ENCODE measurements around the gene POU2F1. TPM values are rescaled to one million over a fixed set of nuclear protein-coding genes. Genes with fewer than 3 reads are reported as not detected.

The POU2F1 gene
- total RNA-seq, 1 experiment from 2014 or later, result 24.5 TPM

GRCh38 chr1:167198518-167199133, 22.1 kb upstream of the POU2F1 start:
- ChIA-PET RAD21 (ENCODE audit: low non-redundant PET in 1 of 2, low total read pairs in 2 of 2, uncharacterized antibody in 2 of 2, unreplicated experiment in 2 of 2) (no interaction called here), POLR2A (interaction anchor here (1.6 kb wide), 1 partner anchor 22 kb away, joined by 5 read pairs; the partner anchor contains the start of gene POU2F1), CTCF (no interaction called here)
- intact Hi-C loops (cut with micrococcal nuclease), result no loop called here
- H3K4me1 ChIP-seq (ENCODE audit: control insufficient read depth in 1 of 2, insufficient read depth in 2 of 2, low read length in 2 of 2), result peaks cover 0 to 6% of the 10 kb centered on the region in 2 experiments; a peak in 2 of 4 replicates
- no peaks in the 10 kb centered on the region for H4K20me1 ChIP-seq (ENCODE audit: insufficient read depth)
- H3K27me3 ChIP-seq (ENCODE audit: insufficient read depth, low read length), result no peaks in the 10 kb centered on the region
- BruUV-seq (replicated peaks), result no TSS peak
- no peak overlapping the region for H3K4me3 ChIP-seq (replicated peaks in 1 of 2; ENCODE audit: low read depth in 1 of 2, low read length in 2 of 2)
- no peaks in the 10 kb centered on the region for H3K36me3 ChIP-seq (ENCODE audit: control insufficient read depth in 1 of 2, insufficient read depth in 2 of 2, low read length in 2 of 2)
- no peak for ATAC-seq
- no peak overlapping the region for H2AFZ ChIP-seq (ENCODE audit: low read depth, low read length, poor library complexity, severe bottlenecking)
- no peak overlapping the region for H3K27ac ChIP-seq (ENCODE audit: low read depth, low read length)
- no peak overlapping the region for H3K9ac ChIP-seq (ENCODE audit: low read length)
- no peak overlapping the region for H3K4me2 ChIP-seq (ENCODE audit: low read length)
- no peaks in the 10 kb centered on the region for H3K9me3 ChIP-seq (ENCODE audit: control insufficient read depth in 1 of 2, insufficient read depth in 1 of 2, low read depth in 1 of 2, low read length in 2 of 2)
- TF ChIP-seq ZFX (IDR thresholded peaks at IDR 0.05) (no peak), POLR2AphosphoS5 (IDR thresholded peaks at IDR 0.05; ENCODE audit: low read depth, low read length) (no peak)
- H3K9me2 ChIP-seq (ENCODE audit: insufficient read depth), result no peaks in the 10 kb centered on the region
- no peak for DNase-seq (ENCODE audit: low read depth, low spot score)
- no peaks in the 10 kb centered on the region for H3K79me2 ChIP-seq (ENCODE audit: insufficient read depth, low read length)

DNA sequence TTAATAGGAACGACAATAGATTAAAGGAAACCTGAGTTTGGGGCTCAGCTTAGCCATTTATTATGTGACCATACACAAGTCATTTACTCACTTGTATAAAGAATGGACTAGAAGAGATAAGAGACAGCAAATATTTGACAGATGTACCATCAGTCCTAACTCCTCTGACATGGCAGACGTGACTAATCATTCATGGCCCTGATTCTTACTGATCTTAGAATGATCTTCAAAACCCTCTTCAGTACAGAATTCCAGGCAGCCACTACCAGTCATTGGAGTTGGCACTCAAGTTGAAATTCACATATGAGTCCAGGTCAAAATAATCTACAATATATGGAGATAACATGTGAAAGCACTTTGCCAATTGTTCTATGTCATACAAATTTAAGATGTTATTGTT, 21.0 kb upstream of the POU2F1 start:
- Histone ChIP-seq H3K4me2 (ENCODE audit: low read length) (no peak overlapping the region), H3K9ac (ENCODE audit: low read length) (no peak overlapping the region), H2AFZ (ENCODE audit: low read depth, low read length, poor library complexity, severe bottlenecking) (no peak overlapping the region), H3K27me3 (ENCODE audit: insufficient read depth, low read length) (no peaks in the 10 kb centered on the region), H4K20me1 (ENCODE audit: insufficient read depth) (no peaks in the 10 kb centered on the region), H3K9me3 (ENCODE audit: control insufficient read depth in 1 of 2, insufficient read depth in 1 of 2, low read depth in 1 of 2, low read length in 2 of 2) (no peaks in the 10 kb centered on the region), H3K79me2 (ENCODE audit: insufficient read depth, low read length) (no peaks in the 10 kb centered on the region), H3K27ac (ENCODE audit: low read depth, low read length) (no peak overlapping the region), H3K9me2 (ENCODE audit: insufficient read depth) (no peaks in the 10 kb centered on the region), H3K4me1 (ENCODE audit: control insufficient read depth in 1 of 2, insufficient read depth in 2 of 2, low read length in 2 of 2) (peaks cover 0 to 6% of the 10 kb centered on the region in 2 experiments; a peak in 2 of 4 replicates), H3K36me3 (ENCODE audit: control insufficient read depth in 1 of 2, insufficient read depth in 2 of 2, low read length in 2 of 2) (no peaks in the 10 kb centered on the region), H3K4me3 (replicated peaks in 1 of 2; ENCODE audit: low read depth in 1 of 2, low read length in 2 of 2) (no peak overlapping the region)
- DNase-seq (ENCODE audit: low read depth, low spot score) (no peak), ATAC-seq (no peak)
- ChIA-PET RAD21 (ENCODE audit: low non-redundant PET in 1 of 2, low total read pairs in 2 of 2, uncharacterized antibody in 2 of 2, unreplicated experiment in 2 of 2) (no interaction called here), CTCF (no interaction called here), POLR2A (interaction anchor here (1.6 kb wide), 1 partner anchor 21 kb away, joined by 5 read pairs; the partner anchor contains the start of gene POU2F1)
- intact Hi-C loops (cut with micrococcal nuclease), result no loop called here
- no TSS peak for BruUV-seq (replicated peaks)
- TF ChIP-seq TCF7L2 (IDR thresholded peaks at IDR 0.05; ENCODE audit: borderline replicate concordance, extremely low read depth, insufficient read depth, insufficient read length), result no peak
- no peak for TF ChIP-seq YY1 (IDR thresholded peaks at IDR 0.05; ENCODE audit: extremely low read depth, insufficient replicate concordance, low read depth, low read length)
- TF ChIP-seq, protein P1, sequence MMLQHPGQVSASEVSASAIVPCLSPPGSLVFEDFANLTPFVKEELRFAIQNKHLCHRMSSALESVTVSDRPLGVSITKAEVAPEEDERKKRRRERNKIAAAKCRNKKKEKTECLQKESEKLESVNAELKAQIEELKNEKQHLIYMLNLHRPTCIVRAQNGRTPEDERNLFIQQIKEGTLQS (IDR thresholded peaks at IDR 0.05), result no peak
- TF ChIP-seq, protein P2, sequence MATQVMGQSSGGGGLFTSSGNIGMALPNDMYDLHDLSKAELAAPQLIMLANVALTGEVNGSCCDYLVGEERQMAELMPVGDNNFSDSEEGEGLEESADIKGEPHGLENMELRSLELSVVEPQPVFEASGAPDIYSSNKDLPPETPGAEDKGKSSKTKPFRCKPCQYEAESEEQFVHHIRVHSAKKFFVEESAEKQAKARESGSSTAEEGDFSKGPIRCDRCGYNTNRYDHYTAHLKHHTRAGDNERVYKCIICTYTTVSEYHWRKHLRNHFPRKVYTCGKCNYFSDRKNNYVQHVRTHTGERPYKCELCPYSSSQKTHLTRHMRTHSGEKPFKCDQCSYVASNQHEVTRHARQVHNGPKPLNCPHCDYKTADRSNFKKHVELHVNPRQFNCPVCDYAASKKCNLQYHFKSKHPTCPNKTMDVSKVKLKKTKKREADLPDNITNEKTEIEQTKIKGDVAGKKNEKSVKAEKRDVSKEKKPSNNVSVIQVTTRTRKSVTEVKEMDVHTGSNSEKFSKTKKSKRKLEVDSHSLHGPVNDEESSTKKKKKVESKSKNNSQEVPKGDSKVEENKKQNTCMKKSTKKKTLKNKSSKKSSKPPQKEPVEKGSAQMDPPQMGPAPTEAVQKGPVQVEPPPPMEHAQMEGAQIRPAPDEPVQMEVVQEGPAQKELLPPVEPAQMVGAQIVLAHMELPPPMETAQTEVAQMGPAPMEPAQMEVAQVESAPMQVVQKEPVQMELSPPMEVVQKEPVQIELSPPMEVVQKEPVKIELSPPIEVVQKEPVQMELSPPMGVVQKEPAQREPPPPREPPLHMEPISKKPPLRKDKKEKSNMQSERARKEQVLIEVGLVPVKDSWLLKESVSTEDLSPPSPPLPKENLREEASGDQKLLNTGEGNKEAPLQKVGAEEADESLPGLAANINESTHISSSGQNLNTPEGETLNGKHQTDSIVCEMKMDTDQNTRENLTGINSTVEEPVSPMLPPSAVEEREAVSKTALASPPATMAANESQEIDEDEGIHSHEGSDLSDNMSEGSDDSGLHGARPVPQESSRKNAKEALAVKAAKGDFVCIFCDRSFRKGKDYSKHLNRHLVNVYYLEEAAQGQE (IDR thresholded peaks at IDR 0.05; ENCODE audit: low read depth), result no peak

Measured in HCT116 (cell line).